ENCODE data around the gene SLC12A8. TPM values are rescaled to one million over a fixed set of nuclear protein-coding genes. Genes with fewer than 3 reads are reported as not detected.

SLC12A8 gene
- total RNA-seq, 2 experiments from 2014 or later: 0.47 to 0.79 TPM

DNA sequence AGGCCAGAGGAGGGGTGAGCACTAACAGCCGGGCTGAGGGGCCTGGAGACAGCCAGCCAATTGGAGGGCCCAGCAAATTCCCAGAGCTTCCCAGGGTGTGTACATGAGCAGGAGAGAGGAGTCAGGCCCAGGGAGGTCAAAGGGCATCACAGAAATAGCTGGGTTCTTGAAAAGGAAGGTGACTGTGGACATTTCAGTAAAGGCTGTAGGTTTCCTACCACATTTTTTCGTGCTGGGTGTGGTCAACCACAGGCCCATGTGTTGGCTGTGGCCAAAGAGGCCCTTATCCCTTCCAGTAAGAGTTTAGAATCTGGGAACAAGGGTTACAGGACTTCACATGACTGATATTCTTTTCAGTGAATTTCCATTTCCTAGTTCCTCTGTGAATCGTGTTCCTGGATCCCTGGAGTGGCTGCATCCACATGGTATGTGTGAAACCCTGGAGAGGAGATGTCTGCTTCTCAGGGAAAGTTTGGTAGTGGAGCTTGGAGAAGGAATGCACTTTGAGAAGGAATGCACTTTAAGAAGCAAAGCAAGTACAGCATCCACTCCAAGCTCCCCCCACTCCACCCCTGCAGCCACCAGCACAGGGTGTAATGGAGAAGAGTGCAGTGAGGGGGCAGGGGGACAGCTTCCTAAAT, 83.6 kb downstream of the SLC12A8 start:
- Mint-ChIP-seq H3K27me3 (no peaks in the 10 kb centered on the region), H3K4me3 (peak overlapping the region; percentile 58), H3K4me1 (peaks cover 46% of the 10 kb centered on the region), H3K9me3 (no peaks in the 10 kb centered on the region), H3K27ac (peak overlapping the region; percentile 77), H3K36me3 (peaks cover 4% of the 10 kb centered on the region)
- ATAC-seq (ENCODE audit: low read depth) (no peak), DNase-seq (no peak)
- POLR2A ChIA-PET: interaction anchor here (0.7 to 1.9 kb wide), 4 partner anchors 9 to 53 kb away, joined by 3 to 10 read pairs (median 5); no protein-coding TSS in a partner anchor

GRCh38 chr3:125126323-125126722, 86.2 kb downstream of the SLC12A8 start:
- Mint-ChIP-seq H3K36me3 (no peaks in the 10 kb centered on the region), H3K4me1 (peaks cover 48% of the 10 kb centered on the region), H3K27me3 (no peaks in the 10 kb centered on the region), H3K4me3 (peak overlapping the region; percentile 55), H3K27ac (peak overlapping the region; percentile 80), H3K9me3 (no peaks in the 10 kb centered on the region)
- DNase-seq (no peak), ATAC-seq (ENCODE audit: low read depth) (no peak)
- POLR2A ChIA-PET: interaction anchor here (0.9 to 2.1 kb wide), 3 partner anchors 15 to 72 kb away, joined by 3 to 11 read pairs (median 6); no protein-coding TSS in a partner anchor

DNA sequence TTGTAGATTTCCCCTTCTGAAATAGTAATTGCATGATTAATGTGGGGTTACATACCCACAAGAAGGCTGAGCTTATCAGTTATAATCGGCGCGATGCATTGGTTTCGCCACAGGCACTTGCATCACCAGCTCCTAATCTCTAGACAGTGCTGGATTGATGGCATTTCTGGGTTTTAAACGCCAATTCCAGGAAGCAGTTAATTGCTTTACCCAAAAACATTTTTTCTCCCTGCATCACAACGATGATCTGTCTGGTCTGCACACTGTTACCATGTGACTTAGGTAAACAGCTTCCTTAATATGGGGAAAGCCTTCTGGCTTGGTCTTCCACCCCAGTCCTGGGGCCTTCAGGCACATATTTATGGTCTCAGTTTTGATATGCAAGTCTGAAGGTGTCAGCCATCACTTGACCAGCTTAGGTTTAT, 86.7 kb downstream of the SLC12A8 start:
- Mint-ChIP-seq H3K9me3 (no peaks in the 10 kb centered on the region), H3K27ac (peak overlapping the region; percentile 80), H3K4me3 (peak overlapping the region; percentile 55), H3K36me3 (no peaks in the 10 kb centered on the region), H3K27me3 (no peaks in the 10 kb centered on the region), H3K4me1 (peaks cover 49% of the 10 kb centered on the region)
- ATAC-seq (ENCODE audit: low read depth) (peak; percentile 64), DNase-seq (no peak)
- POLR2A ChIA-PET: interaction anchor here (0.9 to 2.1 kb wide), 3 partner anchors 16 to 72 kb away, joined by 3 to 11 read pairs (median 6); no protein-coding TSS in a partner anchor

GRCh38 chr3:125123451-125124305, 88.9 kb downstream of the SLC12A8 start:
- DNase-seq (no peak), ATAC-seq (ENCODE audit: low read depth) (no peak)
- H3K4me1 Mint-ChIP-seq: peaks cover 39% of the 10 kb centered on the region
- H3K9me3 Mint-ChIP-seq: no peaks in the 10 kb centered on the region
- H3K36me3 Mint-ChIP-seq: no peaks in the 10 kb centered on the region
- POLR2A ChIA-PET: interaction anchor here (4.9 kb wide), 1 partner anchor 18 kb away, joined by 27 read pairs; no protein-coding TSS in a partner anchor
- no peaks in the 10 kb centered on the region for H3K27me3 Mint-ChIP-seq
- H3K27ac Mint-ChIP-seq: no peak overlapping the region
- no peak overlapping the region for H3K4me3 Mint-ChIP-seq

DNA sequence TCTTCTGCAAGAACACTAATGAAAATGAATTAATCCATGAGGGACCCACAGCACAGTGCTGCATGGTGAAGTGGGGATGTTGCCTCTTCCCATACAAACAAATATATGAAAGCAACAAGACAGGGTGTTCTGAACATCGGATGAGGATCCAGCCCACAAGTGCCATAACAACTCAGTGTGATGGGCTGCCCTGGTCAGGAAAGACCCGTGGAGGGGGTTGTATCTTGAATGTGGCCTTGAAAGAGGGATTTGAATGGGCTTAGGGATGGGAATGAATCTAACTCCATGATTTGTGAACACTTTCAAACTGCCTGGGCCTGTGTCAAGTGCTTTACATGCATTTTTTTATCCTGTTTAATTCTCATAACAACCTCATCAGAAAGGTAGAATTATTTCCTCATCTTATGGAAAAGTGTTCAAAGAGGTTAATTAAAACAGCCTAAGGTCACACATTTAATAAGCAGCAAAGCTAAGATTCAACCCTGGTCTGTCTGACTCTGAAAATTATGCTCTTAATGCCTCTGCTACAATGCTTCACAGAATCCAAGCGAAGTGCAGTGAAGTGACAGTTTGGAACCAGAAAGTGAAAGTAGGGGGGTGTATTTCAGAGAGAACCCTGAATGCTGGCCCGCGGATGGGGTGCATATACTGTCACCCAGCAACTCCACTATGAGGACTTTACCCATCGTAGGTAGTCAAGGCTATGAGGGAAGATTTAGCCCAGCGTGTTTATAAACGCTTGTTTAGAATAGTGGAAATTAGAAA, 91.1 kb downstream of the SLC12A8 start:
- Mint-ChIP-seq H3K36me3 (no peaks in the 10 kb centered on the region), H3K27me3 (no peaks in the 10 kb centered on the region), H3K4me1 (peaks cover 41% of the 10 kb centered on the region), H3K27ac (peak overlapping the region; percentile 74), H3K9me3 (no peaks in the 10 kb centered on the region), H3K4me3 (peak overlapping the region; percentile 72)
- peak; percentile 79 for ATAC-seq (ENCODE audit: low read depth)
- POLR2A ChIA-PET: interaction anchor here (1.6 to 4.9 kb wide), 5 partner anchors 7 to 69 kb away, joined by 5 to 27 read pairs (median 11); no protein-coding TSS in a partner anchor
- DNase-seq: no peak

DNA sequence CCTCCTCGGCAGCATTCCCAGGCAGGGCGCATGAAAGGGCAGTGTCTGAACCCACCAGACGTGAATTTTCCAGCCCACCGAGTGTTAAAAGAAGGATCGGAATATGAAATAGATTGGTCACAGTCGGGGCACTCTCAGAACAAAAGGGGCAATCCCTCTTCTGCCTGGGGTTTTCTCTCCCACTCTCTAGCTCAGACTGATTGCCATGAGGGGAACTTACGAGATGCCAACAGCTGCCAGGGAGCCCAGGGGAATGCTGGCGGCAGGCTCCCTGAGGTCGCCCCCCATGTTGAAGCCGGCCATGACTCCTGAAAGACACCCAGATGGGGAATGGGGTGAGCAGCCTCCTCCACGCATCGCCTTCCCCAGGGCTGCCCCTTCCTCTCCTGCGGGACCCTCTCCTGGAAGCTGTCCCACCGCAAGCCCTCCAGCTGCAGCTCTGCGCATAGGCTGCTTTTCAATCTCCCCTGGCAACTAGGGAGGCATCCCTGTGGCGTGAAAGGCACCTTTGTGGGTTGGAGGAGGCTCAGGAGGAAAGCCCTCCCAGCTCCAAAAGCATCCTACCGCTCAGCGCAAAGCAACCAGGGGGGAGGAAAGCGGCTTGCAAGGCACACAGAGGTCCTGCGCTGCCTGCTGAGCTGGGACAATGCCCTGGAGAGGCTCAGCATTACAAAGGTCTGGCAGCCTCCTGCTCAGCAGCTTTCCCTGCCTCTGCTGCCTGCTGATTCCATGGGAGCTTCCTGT, 92.0 kb downstream of the SLC12A8 start:
- POLR2A ChIA-PET: interaction anchor here (1.3 to 4.9 kb wide), 7 partner anchors 8 to 68 kb away, joined by 3 to 27 read pairs (median 10); no protein-coding TSS in a partner anchor
- no peak overlapping the region for H3K4me3 Mint-ChIP-seq
- H3K9me3 Mint-ChIP-seq: no peaks in the 10 kb centered on the region
- H3K27ac Mint-ChIP-seq: peak overlapping the region; percentile 74
- no peak for ATAC-seq (ENCODE audit: low read depth)
- no peaks in the 10 kb centered on the region for H3K36me3 Mint-ChIP-seq
- H3K4me1 Mint-ChIP-seq: peaks cover 40% of the 10 kb centered on the region
- no peak for DNase-seq
- no peaks in the 10 kb centered on the region for H3K27me3 Mint-ChIP-seq

DNA sequence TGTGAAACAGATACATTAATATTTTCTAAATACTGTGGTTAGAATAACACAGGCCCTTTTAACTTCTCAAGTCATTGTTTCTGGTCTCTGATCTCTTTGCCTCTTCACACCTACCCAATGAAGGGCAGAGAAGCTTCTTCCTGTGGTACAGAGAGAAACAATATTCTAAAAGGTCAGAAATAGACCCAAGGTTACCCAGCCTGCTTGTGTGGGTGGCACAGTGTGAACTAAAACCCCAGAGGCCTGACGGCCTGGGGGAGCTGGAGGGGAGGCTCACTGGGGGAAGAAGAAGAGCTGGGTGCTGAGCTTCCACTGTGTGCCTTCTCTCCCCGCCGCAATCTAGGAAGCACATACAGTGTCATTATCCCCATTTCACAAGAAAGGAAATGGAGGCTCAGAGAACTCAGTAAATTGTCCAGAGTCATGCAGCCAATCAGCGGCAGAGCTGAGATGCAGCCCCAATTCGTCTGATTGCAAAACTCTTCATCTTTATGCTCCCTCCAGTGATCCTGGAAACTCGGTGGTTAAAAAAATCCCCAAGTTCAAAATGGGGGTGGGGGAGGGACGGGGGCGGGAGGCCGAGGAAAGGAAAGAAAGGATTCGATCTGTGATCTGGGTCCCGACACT, 92.7 kb downstream of the SLC12A8 start:
- peak overlapping the region; percentile 91 for H3K27ac Mint-ChIP-seq
- POLR2A ChIA-PET: interaction anchor here (0.8 to 4.9 kb wide), 7 partner anchors 9 to 480 kb away, joined by 3 to 27 read pairs (median 9); no protein-coding TSS in a partner anchor
- H3K4me1 Mint-ChIP-seq: peaks cover 43% of the 10 kb centered on the region
- peak overlapping the region; percentile 58 for H3K4me3 Mint-ChIP-seq
- H3K36me3 Mint-ChIP-seq: no peaks in the 10 kb centered on the region
- H3K27me3 Mint-ChIP-seq: no peaks in the 10 kb centered on the region
- DNase-seq (peak; percentile 52), ATAC-seq (ENCODE audit: low read depth) (peak; percentile 55)
- H3K9me3 Mint-ChIP-seq: no peaks in the 10 kb centered on the region

DNA sequence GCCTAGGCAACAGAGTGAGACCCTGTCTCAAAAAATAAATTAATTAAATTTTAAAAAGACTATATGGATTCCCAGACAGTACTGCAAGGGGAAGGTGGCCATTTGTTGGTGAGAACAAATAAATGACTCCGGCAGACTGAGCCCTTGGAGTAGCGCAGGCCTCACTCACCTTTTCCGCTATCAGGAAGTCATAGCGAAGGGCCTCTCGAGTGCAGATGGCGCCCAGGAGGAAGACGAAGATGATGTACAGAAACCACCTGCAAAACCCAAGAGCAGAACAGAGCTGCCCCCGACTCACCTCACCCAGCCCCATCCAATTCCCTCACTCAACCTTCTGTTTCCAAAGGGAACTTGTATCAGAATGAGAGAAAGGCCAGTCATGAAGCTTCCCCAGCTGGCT, 93.9 kb downstream of the SLC12A8 start:
- H3K27me3 Mint-ChIP-seq: no peaks in the 10 kb centered on the region
- peaks cover 44% of the 10 kb centered on the region for H3K4me1 Mint-ChIP-seq
- H3K27ac Mint-ChIP-seq: peak overlapping the region; percentile 72
- H3K9me3 Mint-ChIP-seq: no peaks in the 10 kb centered on the region
- H3K4me3 Mint-ChIP-seq: no peak overlapping the region
- H3K36me3 Mint-ChIP-seq: no peaks in the 10 kb centered on the region
- ATAC-seq (ENCODE audit: low read depth) (no peak), DNase-seq (no peak)
- POLR2A ChIA-PET: interaction anchor here (1.4 to 4.9 kb wide), 3 partner anchors 8 to 67 kb away, joined by 3 to 27 read pairs (median 9); no protein-coding TSS in a partner anchor

GRCh38 chr3:125117631-125118191, 94.8 kb downstream of the SLC12A8 start:
- no peak for ATAC-seq (ENCODE audit: low read depth)
- no peaks in the 10 kb centered on the region for H3K36me3 Mint-ChIP-seq
- no peak overlapping the region for H3K27ac Mint-ChIP-seq
- no peak for DNase-seq
- no peaks in the 10 kb centered on the region for H3K9me3 Mint-ChIP-seq
- peaks cover 43% of the 10 kb centered on the region for H3K4me1 Mint-ChIP-seq
- H3K27me3 Mint-ChIP-seq: no peaks in the 10 kb centered on the region
- no peak overlapping the region for H3K4me3 Mint-ChIP-seq
- POLR2A ChIA-PET: interaction anchor here (0.6 to 2.6 kb wide), 3 partner anchors 38 to 66 kb away, joined by 3 to 9 read pairs (median 3); no protein-coding TSS in a partner anchor

- DNase-seq (no peak), ATAC-seq (ENCODE audit: low read depth) (no peak)
- Mint-ChIP-seq H3K36me3 (no peaks in the 10 kb centered on the region), H3K27me3 (no peaks in the 10 kb centered on the region), H3K27ac (peak overlapping the region; percentile 67), H3K4me3 (peak overlapping the region; percentile 17), H3K9me3 (no peaks in the 10 kb centered on the region), H3K4me1 (peaks cover 36% of the 10 kb centered on the region)
- POLR2A ChIA-PET: interaction anchor here (1.2 to 1.4 kb wide), 3 partner anchors 12 to 64 kb away, joined by 3 to 5 read pairs (median 3); no protein-coding TSS in a partner anchor
Measured at GRCh38 chr3:125116311-125117080, 96.1 kb downstream of the SLC12A8 start.

GRCh38 chr3:125115640-125116039, 96.9 kb downstream of the SLC12A8 start:
- H3K27ac Mint-ChIP-seq: peak overlapping the region; percentile 26
- H3K27me3 Mint-ChIP-seq: no peaks in the 10 kb centered on the region
- H3K9me3 Mint-ChIP-seq: no peaks in the 10 kb centered on the region
- H3K4me1 Mint-ChIP-seq: peaks cover 37% of the 10 kb centered on the region
- no peak overlapping the region for H3K4me3 Mint-ChIP-seq
- POLR2A ChIA-PET: interaction anchor here (1.3 to 1.4 kb wide), 2 partner anchors 13 to 14 kb away, joined by 3 to 5 read pairs; no protein-coding TSS in a partner anchor
- DNase-seq (no peak), ATAC-seq (ENCODE audit: low read depth) (no peak)
- H3K36me3 Mint-ChIP-seq: no peaks in the 10 kb centered on the region

All from activated naive CD8-positive, alpha-beta T cell treated with anti-CD3 and anti-CD28 coated beads, Interleukin-2, amount 10 ng/mL, durations not matched to agents 7 days and 5 days (primary cell).